ENCODE results near the gene C9orf78.

C9orf78 gene

GRCh38 chr9:129867136-129868022 lies 32.3 kb upstream of the C9orf78 start:
- no peak for DNase-seq (ENCODE audit: low spot score)

- no peak for DNase-seq (ENCODE audit: low spot score)
Observed at GRCh38 chr9:129866394-129867135, 31.5 kb upstream of the C9orf78 start.

- no peak for DNase-seq (ENCODE audit: low spot score)
Observed at GRCh38 chr9:129865668-129866320, 30.7 kb upstream of the C9orf78 start.

- no peak for DNase-seq (ENCODE audit: low spot score)
Observed at GRCh38 chr9:129864991-129865647, 30.0 kb upstream of the C9orf78 start.

GRCh38 chr9:129863059-129863690 lies 28.1 kb upstream of the C9orf78 start:
- DNase-seq (ENCODE audit: low spot score) = no peak

- DNase-seq (ENCODE audit: low spot score) = no peak
Observed at GRCh38 chr9:129861447-129861827, 26.4 kb upstream of the C9orf78 start.

GRCh38 chr9:129860653-129861446 lies 25.8 kb upstream of the C9orf78 start:
- DNase-seq (ENCODE audit: low spot score) = no peak

GRCh38 chr9:129858167-129858962 lies 23.3 kb upstream of the C9orf78 start:
- DNase-seq (ENCODE audit: low spot score) = no peak

- DNase-seq (ENCODE audit: low spot score) = no peak
Observed at GRCh38 chr9:129857207-129857606, 22.1 kb upstream of the C9orf78 start.

GRCh38 chr9:129854588-129855110 lies 19.6 kb upstream of the C9orf78 start:
- no peak for DNase-seq (ENCODE audit: low spot score)

- DNase-seq (ENCODE audit: low spot score) = no peak
Observed at GRCh38 chr9:129853614-129854013, 18.5 kb upstream of the C9orf78 start.

- DNase-seq (ENCODE audit: low spot score) = no peak
Observed at GRCh38 chr9:129852579-129852978, 17.5 kb upstream of the C9orf78 start.

GRCh38 chr9:129851821-129852220 lies 16.7 kb upstream of the C9orf78 start:
- DNase-seq (ENCODE audit: low spot score) = no peak

- DNase-seq (ENCODE audit: low spot score) = no peak
Observed at GRCh38 chr9:129850821-129851550, 15.9 kb upstream of the C9orf78 start.

- DNase-seq (ENCODE audit: low spot score) = no peak
Observed at GRCh38 chr9:129849901-129850300, 14.8 kb upstream of the C9orf78 start.

- no peak for DNase-seq (ENCODE audit: low spot score)
Observed at GRCh38 chr9:129848712-129849441, 13.8 kb upstream of the C9orf78 start.

GRCh38 chr9:129845373-129845772 lies 10.3 kb upstream of the C9orf78 start:
- no peak for DNase-seq (ENCODE audit: low spot score)

- no peak for DNase-seq (ENCODE audit: low spot score)
Observed at GRCh38 chr9:129841071-129841470, 6.0 kb upstream of the C9orf78 start.

Measured in D341Med (cell line).